Osteoblast (primary cell): ENCODE data around the gene BMPR1B. TPM values are rescaled to one million over a fixed set of nuclear protein-coding genes. Genes with fewer than 3 reads are reported as not detected.

Experiments
- DNase-seq: peaks from one replicate; pipeline ENCODE4 v3.0.0; 2011; ENCODE audit warnings: low spot score, mixed read lengths; ENCODE audit not compliant: insufficient read length; ENCODE audit errors: missing footprints
- H2AFZ ChIP-seq: 2 replicates; pipeline ENCODE4 v1.6.0; 2011; ENCODE audit warnings: mild to moderate bottlenecking, low read length
- H3K27ac ChIP-seq: 2 replicates; pipeline ENCODE4 v1.5.1; 2011; ENCODE audit warnings: mild to moderate bottlenecking, low read depth, low read length, moderate library complexity
- H3K27me3 ChIP-seq: 2 replicates; pipeline ENCODE4 v1.6.0; 2012; ENCODE audit warnings: mild to moderate bottlenecking, control low read depth, inconsistent platforms, low read length, moderate library complexity; ENCODE audit not compliant: insufficient read depth
- H3K36me3 ChIP-seq: 2 replicates; pipeline ENCODE4 v1.5.1; 2011; ENCODE audit warnings: mild to moderate bottlenecking, low read length, control low read depth, moderate library complexity; ENCODE audit not compliant: insufficient read depth
- H3K4me1 ChIP-seq: 2 replicates; pipeline ENCODE4 v1.5.1; 2011; ENCODE audit warnings: mild to moderate bottlenecking, low read length, control low read depth, moderate library complexity; ENCODE audit not compliant: insufficient read depth
- H3K4me2 ChIP-seq: 2 replicates; pipeline ENCODE4 v1.6.0; 2011; ENCODE audit warnings: mild to moderate bottlenecking, low read length; ENCODE audit not compliant: insufficient read depth
- H3K4me3 ChIP-seq: fragments of 200-600 bp; sonication (generic); 3 replicates; pipeline ENCODE4 v1.5.1; 2012; ENCODE audit warnings: mild to moderate bottlenecking, low read length, inconsistent platforms; ENCODE audit not compliant: insufficient read depth
- H3K79me2 ChIP-seq: 2 replicates; pipeline ENCODE4 v1.6.0; 2012; ENCODE audit warnings: mild to moderate bottlenecking, low read length, control low read depth, inconsistent platforms; ENCODE audit not compliant: insufficient read depth
- H3K9me3 ChIP-seq: 2 replicates; pipeline ENCODE4 v1.5.1; 2011; ENCODE audit warnings: low read depth, low read length, control low read depth
- H4K20me1 ChIP-seq: 2 replicates; pipeline ENCODE4 v1.6.0; 2012; ENCODE audit warnings: mild to moderate bottlenecking, low read length, control low read depth; ENCODE audit not compliant: insufficient read depth
- total RNA-seq: library from RNA; depleted of rRNA; stranded (reverse); fragments of >200 nt; gene quantifications from 2 replicates; pipeline ENCODE4 v1.2.3, GENCODE V29; 2012
- TF ChIP-seq, protein P1 (sequence below): IDR thresholded peaks from 2 replicates; pipeline ENCODE4 v1.5.1; 2011; ENCODE audit warnings: mild to moderate bottlenecking, low read depth, low read length, moderate library complexity; ENCODE audit errors: extremely low read depth

The BMPR1B gene
- total RNA-seq, 1 donor, result 2.5 TPM

DNA sequence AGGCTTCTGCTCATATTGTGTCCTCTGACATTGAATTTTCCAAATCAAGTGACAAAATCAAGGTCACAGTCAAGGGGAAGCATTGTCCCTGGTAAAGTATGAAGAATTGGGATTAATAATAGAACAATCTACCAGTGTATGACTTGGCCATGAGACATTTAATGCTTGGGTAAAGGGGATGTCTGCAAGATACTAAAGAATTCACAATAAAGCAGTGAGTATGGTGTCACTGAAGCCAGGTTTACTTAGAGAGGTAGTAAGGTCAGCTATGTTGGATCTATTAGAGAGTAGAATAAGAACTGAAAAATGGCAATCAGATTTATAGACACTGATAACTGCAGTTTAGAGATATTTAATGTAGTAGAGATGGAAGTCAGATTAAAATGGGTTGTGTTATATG, 349.2 kb downstream of the BMPR1B start:
- Histone ChIP-seq H4K20me1 (no peaks in the 10 kb centered on the region), H3K27me3 (no peaks in the 10 kb centered on the region), H3K9me3 (no peaks in the 10 kb centered on the region), H3K4me1 (peaks cover 22% of the 10 kb centered on the region), H3K36me3 (no peaks in the 10 kb centered on the region), H3K79me2 (no peaks in the 10 kb centered on the region), H2AFZ (no peak overlapping the region), H3K4me3 (no peak overlapping the region), H3K27ac (no peak overlapping the region), H3K4me2 (no peak overlapping the region)
- TF ChIP-seq, protein P1, sequence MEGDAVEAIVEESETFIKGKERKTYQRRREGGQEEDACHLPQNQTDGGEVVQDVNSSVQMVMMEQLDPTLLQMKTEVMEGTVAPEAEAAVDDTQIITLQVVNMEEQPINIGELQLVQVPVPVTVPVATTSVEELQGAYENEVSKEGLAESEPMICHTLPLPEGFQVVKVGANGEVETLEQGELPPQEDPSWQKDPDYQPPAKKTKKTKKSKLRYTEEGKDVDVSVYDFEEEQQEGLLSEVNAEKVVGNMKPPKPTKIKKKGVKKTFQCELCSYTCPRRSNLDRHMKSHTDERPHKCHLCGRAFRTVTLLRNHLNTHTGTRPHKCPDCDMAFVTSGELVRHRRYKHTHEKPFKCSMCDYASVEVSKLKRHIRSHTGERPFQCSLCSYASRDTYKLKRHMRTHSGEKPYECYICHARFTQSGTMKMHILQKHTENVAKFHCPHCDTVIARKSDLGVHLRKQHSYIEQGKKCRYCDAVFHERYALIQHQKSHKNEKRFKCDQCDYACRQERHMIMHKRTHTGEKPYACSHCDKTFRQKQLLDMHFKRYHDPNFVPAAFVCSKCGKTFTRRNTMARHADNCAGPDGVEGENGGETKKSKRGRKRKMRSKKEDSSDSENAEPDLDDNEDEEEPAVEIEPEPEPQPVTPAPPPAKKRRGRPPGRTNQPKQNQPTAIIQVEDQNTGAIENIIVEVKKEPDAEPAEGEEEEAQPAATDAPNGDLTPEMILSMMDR, result no peak
- no peak for DNase-seq

DNA sequence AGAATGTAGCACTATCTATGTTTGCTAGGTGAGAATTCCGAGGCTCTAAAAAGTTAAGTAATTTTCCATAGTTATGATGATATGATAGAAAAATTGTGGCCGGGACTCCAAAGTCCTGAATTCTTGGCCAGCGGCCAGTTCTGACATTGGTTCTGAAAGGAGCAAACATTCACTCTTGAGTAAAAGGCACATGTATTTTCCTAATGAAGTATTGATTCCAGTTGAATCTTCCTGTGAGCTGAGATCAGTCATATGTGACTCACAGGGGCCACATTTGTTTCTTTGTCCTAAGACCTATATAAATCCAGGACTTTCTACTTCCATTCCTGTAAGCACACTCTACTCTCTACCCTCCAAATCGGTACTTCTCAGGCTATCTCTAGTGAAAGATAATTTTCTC, 349.9 kb downstream of the BMPR1B start:
- no peak overlapping the region for H3K4me3 ChIP-seq
- H2AFZ ChIP-seq, result no peak overlapping the region
- no peak overlapping the region for H3K4me2 ChIP-seq
- no peaks in the 10 kb centered on the region for H4K20me1 ChIP-seq
- H3K36me3 ChIP-seq, result no peaks in the 10 kb centered on the region
- no peaks in the 10 kb centered on the region for H3K9me3 ChIP-seq
- no peaks in the 10 kb centered on the region for H3K27me3 ChIP-seq
- DNase-seq, result no peak
- H3K27ac ChIP-seq, result no peak overlapping the region
- no peaks in the 10 kb centered on the region for H3K79me2 ChIP-seq
- H3K4me1 ChIP-seq, result peaks cover 22% of the 10 kb centered on the region
- TF ChIP-seq, protein P1, result no peak

DNA sequence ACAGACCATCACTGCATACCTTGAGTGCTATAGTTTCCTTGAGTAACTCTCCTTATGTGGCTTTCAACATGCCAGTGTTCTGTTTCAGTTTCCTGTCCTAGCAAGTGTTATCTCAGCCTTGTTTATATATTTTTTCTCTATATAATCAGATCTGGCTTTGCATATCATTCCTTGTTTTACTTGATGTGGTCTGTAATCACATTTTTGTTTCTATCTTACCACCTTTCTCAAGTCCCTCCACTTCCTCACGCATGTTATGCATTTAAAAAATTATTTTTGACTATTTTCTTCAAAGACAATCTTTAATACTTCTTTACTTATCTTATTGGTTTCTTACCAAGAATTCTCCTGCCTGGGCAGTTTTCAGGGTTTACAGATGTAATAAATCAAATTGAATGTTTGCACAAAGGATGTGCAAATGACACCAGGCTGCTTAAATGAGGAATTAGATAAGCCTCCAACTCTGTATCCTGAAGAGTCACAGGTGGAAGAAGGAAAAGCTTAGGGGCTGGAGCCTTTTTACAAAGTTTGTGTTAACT, 351.2 kb downstream of the BMPR1B start:
- Histone ChIP-seq H4K20me1 (no peaks in the 10 kb centered on the region), H3K4me1 (peaks cover 22% of the 10 kb centered on the region), H3K79me2 (no peaks in the 10 kb centered on the region), H3K27me3 (no peaks in the 10 kb centered on the region), H2AFZ (no peak overlapping the region), H3K4me2 (no peak overlapping the region), H3K36me3 (no peaks in the 10 kb centered on the region), H3K27ac (no peak overlapping the region), H3K4me3 (no peak overlapping the region), H3K9me3 (no peaks in the 10 kb centered on the region)
- TF ChIP-seq, protein P1, result no peak
- DNase-seq, result no peak

DNA sequence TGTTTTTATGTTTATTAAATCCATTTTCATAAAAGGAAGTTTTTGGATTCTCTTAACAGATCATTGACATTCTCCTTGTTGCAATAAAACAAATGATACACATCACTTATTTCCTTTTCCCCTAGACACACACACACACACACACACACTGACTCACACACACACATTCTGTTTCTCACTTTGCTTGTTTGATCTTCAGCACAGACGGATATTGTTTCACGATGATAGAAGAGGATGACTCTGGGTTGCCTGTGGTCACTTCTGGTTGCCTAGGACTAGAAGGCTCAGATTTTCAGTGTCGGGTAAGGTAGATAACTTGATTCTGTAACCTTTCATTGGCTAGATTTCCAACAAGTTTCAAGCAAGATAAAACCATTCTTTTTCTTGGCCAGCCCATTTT, 356.8 kb downstream of the BMPR1B start:
- Histone ChIP-seq H3K27me3 (no peaks in the 10 kb centered on the region), H3K36me3 (no peaks in the 10 kb centered on the region), H3K9me3 (no peaks in the 10 kb centered on the region), H3K4me2 (no peak overlapping the region), H2AFZ (no peak overlapping the region), H4K20me1 (no peaks in the 10 kb centered on the region), H3K4me1 (no peaks in the 10 kb centered on the region), H3K79me2 (no peaks in the 10 kb centered on the region), H3K27ac (no peak overlapping the region), H3K4me3 (no peak overlapping the region)
- DNase-seq, result no peak
- TF ChIP-seq, protein P1, result no peak
